ENCODE results near the gene FAAP20. TPM values are rescaled to one million over a fixed set of nuclear protein-coding genes. Genes with fewer than 3 reads are reported as not detected.

The FAAP20 gene
- total and polyA plus RNA-seq, 2 experiments from 2014 or later: 34.5 to 122 TPM

- H3K27ac ChIP-seq: no peak overlapping the region
- no peaks in the 10 kb centered on the region for H3K36me3 ChIP-seq (ENCODE audit: low read depth)
- H3K79me2 ChIP-seq (ENCODE audit: insufficient read depth): peaks cover 24% of the 10 kb centered on the region
- in situ Hi-C loops (cut with MboI): loop anchor here (25.0 kb wide), 1 partner anchor 325 kb away; no protein-coding TSS in a partner anchor
- peaks cover 19% of the 10 kb centered on the region for H3K4me1 ChIP-seq (ENCODE audit: insufficient read depth)
- H3K27me3 ChIP-seq (replicated peaks; ENCODE audit: insufficient read depth): no peaks in the 10 kb centered on the region
- DNase-seq: no peak
- no peak for TF ChIP-seq EZH2phosphoT487 (IDR thresholded peaks at IDR 0.05; ENCODE audit: insufficient read depth, low read depth)
- TF ChIP-seq EZH2 (IDR thresholded peaks at IDR 0.05; ENCODE audit: insufficient read depth, poor library complexity, severe bottlenecking): no peak
- H3K4me3 ChIP-seq: no peak overlapping the region
- H3K4me2 ChIP-seq (ENCODE audit: unreplicated experiment): no peak overlapping the region
- H4K20me1 ChIP-seq (ENCODE audit: insufficient read depth): no peaks in the 10 kb centered on the region
- H3F3A ChIP-seq (ENCODE audit: insufficient read depth): peaks cover 10% of the 10 kb centered on the region
- no peak overlapping the region for H3K9ac ChIP-seq
- H3K9me2 ChIP-seq (ENCODE audit: insufficient read depth): no peaks in the 10 kb centered on the region
- 40 to 52% methylated on average over 13 of the region's 13 CpGs for WGBS, 2 experiments (ENCODE audit: low coverage in 1 of 2, low lambda C conversion rate in 2 of 2, missing lambda C conversion rate in 2 of 2)
- H2AFZ ChIP-seq: no peak overlapping the region
- no peaks in the 10 kb centered on the region for H3K9me3 ChIP-seq (ENCODE audit: low read depth)
These were observed 7.0 kb downstream of the FAAP20 start for GRCh38 chr1:2187619-2188018.

- H3K9ac ChIP-seq: no peak overlapping the region
- H3K4me2 ChIP-seq (ENCODE audit: unreplicated experiment): no peak overlapping the region
- H4K20me1 ChIP-seq (ENCODE audit: insufficient read depth): no peaks in the 10 kb centered on the region
- 80 to 82% methylated on average over 9 of the region's 9 CpGs for WGBS, 2 experiments (ENCODE audit: low coverage in 1 of 2, low lambda C conversion rate in 2 of 2, missing lambda C conversion rate in 2 of 2)
- H3K79me2 ChIP-seq (ENCODE audit: insufficient read depth): peaks cover 19% of the 10 kb centered on the region
- no peaks in the 10 kb centered on the region for H3K36me3 ChIP-seq (ENCODE audit: low read depth)
- H3K9me2 ChIP-seq (ENCODE audit: insufficient read depth): no peaks in the 10 kb centered on the region
- H3K4me1 ChIP-seq (ENCODE audit: insufficient read depth): peaks cover 11% of the 10 kb centered on the region
- H3K27ac ChIP-seq: no peak overlapping the region
- H2AFZ ChIP-seq: no peak overlapping the region
- H3K27me3 ChIP-seq (replicated peaks; ENCODE audit: insufficient read depth): no peaks in the 10 kb centered on the region
- DNase-seq: no peak
- peaks cover 4% of the 10 kb centered on the region; the same call in 1 of the 2 replicates for H3F3A ChIP-seq (ENCODE audit: insufficient read depth)
- TF ChIP-seq EZH2phosphoT487 (IDR thresholded peaks at IDR 0.05; ENCODE audit: insufficient read depth, low read depth) (no peak), EZH2 (IDR thresholded peaks at IDR 0.05; ENCODE audit: insufficient read depth, poor library complexity, severe bottlenecking) (no peak)
- no peaks in the 10 kb centered on the region for H3K9me3 ChIP-seq (ENCODE audit: low read depth)
- no peak overlapping the region for H3K4me3 ChIP-seq
- in situ Hi-C loops (cut with MboI): loop anchor here (25.0 kb wide), 1 partner anchor 325 kb away; no protein-coding TSS in a partner anchor
These were observed 7.7 kb downstream of the FAAP20 start for GRCh38 chr1:2186901-2187300.

- Histone ChIP-seq H3K4me3 (no peak overlapping the region), H3K9me3 (ENCODE audit: low read depth) (no peaks in the 10 kb centered on the region), H3K9ac (no peak overlapping the region), H3K4me2 (ENCODE audit: unreplicated experiment) (no peak overlapping the region), H3K36me3 (ENCODE audit: low read depth) (no peaks in the 10 kb centered on the region), H3K27ac (no peak overlapping the region), H3K27me3 (replicated peaks; ENCODE audit: insufficient read depth) (no peaks in the 10 kb centered on the region), H3K79me2 (ENCODE audit: insufficient read depth) (peaks cover 11% of the 10 kb centered on the region), H3F3A (ENCODE audit: insufficient read depth) (no peaks in the 10 kb centered on the region), H3K4me1 (ENCODE audit: insufficient read depth) (peaks cover 9% of the 10 kb centered on the region; the same call in 1 of the 2 replicates), H4K20me1 (ENCODE audit: insufficient read depth) (no peaks in the 10 kb centered on the region), H2AFZ (no peak overlapping the region), H3K9me2 (ENCODE audit: insufficient read depth) (no peaks in the 10 kb centered on the region)
- TF ChIP-seq EZH2phosphoT487 (IDR thresholded peaks at IDR 0.05; ENCODE audit: insufficient read depth, low read depth) (no peak), EZH2 (IDR thresholded peaks at IDR 0.05; ENCODE audit: insufficient read depth, poor library complexity, severe bottlenecking) (no peak)
- WGBS, 2 experiments (ENCODE audit: low coverage in 1 of 2, low lambda C conversion rate in 2 of 2, missing lambda C conversion rate in 2 of 2): 90 to 91% methylated on average over 37 to 38 of the region's 38 CpGs
- in situ Hi-C loops (cut with MboI): loop anchor here (25.0 kb wide), 1 partner anchor 326 kb away; no protein-coding TSS in a partner anchor
- no peak for DNase-seq
These were observed 8.4 kb downstream of the FAAP20 start for GRCh38 chr1:2185880-2186855.

DNA sequence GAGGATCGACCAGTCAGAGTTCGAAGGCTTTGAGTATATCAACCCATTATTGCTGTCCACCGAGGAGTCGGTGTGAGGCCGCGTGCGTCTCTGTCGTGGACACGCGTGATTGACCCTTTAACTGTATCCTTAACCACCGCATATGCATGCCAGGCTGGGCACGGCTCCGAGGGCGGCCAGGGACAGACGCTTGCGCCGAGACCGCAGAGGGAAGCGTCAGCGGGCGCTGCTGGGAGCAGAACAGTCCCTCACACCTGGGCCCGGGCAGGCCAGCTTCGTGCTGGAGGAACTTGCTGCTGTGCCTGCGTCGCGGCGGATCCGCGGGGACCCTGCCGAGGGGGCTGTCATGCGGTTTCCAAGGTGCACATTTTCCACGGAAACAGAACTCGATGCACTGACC lies 9.6 kb downstream of the FAAP20 start:
- Histone ChIP-seq H3K9me3 (ENCODE audit: low read depth) (no peaks in the 10 kb centered on the region), H3K4me3 (no peak overlapping the region), H2AFZ (no peak overlapping the region), H3K9me2 (ENCODE audit: insufficient read depth) (no peaks in the 10 kb centered on the region), H3F3A (ENCODE audit: insufficient read depth) (no peaks in the 10 kb centered on the region), H3K79me2 (ENCODE audit: insufficient read depth) (no peaks in the 10 kb centered on the region), H3K9ac (no peak overlapping the region), H3K27me3 (replicated peaks; ENCODE audit: insufficient read depth) (no peaks in the 10 kb centered on the region), H3K27ac (no peak overlapping the region), H3K4me1 (ENCODE audit: insufficient read depth) (no peaks in the 10 kb centered on the region), H3K36me3 (ENCODE audit: low read depth) (no peaks in the 10 kb centered on the region), H3K4me2 (ENCODE audit: unreplicated experiment) (no peak overlapping the region), H4K20me1 (ENCODE audit: insufficient read depth) (no peaks in the 10 kb centered on the region)
- DNase-seq: no peak
- WGBS, 2 experiments (ENCODE audit: low coverage in 1 of 2, low lambda C conversion rate in 2 of 2, missing lambda C conversion rate in 2 of 2): 96% methylated on average over 33 of the region's 33 CpGs
- in situ Hi-C loops (cut with MboI): loop anchor here (25.0 kb wide), 1 partner anchor 327 kb away; no protein-coding TSS in a partner anchor
- TF ChIP-seq EZH2 (IDR thresholded peaks at IDR 0.05; ENCODE audit: insufficient read depth, poor library complexity, severe bottlenecking) (no peak), EZH2phosphoT487 (IDR thresholded peaks at IDR 0.05; ENCODE audit: insufficient read depth, low read depth) (no peak)
